Gastroesophageal sphincter (tissue), 3 donors: Measurements from ENCODE around the gene JAKMIP2.

ENCODE experiments used
- CTCF ChIP-seq, 4 experiments: fragments of 200-600 bp in 2 of 4; fragments of 450-650 bp in 2 of 4; sonication (generic) in 1 of 4; IDR thresholded peaks; one replicate each; pipeline ENCODE4 v1.5.1; 2017 to 2019; ENCODE audit warnings: antibody characterized with exemption in 4 of 4, mild to moderate bottlenecking in 2 of 4, moderate library complexity in 2 of 4
- POLR2A ChIP-seq, 2 donors: fragments of 450-650 bp; IDR thresholded peaks; one replicate each; pipeline ENCODE4 v1.6.1; 2017; ENCODE audit warnings: antibody characterized with exemption in 2 of 2, mild to moderate bottlenecking in 2 of 2, moderate library complexity in 1 of 2

DNA sequence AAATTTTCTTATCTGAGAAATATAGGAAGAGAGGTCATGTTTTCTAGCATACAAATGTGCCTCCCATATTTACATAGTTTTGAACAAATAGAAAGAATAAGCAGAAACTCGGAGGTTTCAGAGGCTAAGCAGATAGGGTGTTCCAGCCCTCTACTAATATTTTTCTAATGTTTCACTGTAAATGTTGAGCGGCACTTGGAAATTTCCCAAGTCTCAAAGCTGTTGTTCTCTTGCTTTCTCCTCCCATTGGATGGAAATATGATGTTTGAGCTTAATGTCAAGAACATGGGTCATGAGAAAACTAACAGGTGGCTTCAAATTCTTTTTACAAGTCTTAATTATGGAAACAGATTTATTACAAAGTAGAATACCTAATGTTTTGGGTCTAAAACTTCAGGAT lies 43.8 kb upstream of the JAKMIP2 start:
- TF ChIP-seq CTCF (IDR thresholded peaks at IDR 0.05) (no peak), POLR2A (IDR thresholded peaks at IDR 0.05) (no peak)
